Ecto neural progenitor cell (in vitro differentiated cells): ENCODE data around the gene MPND.
"Not testable (repeated sequence)": the region's sequence is repeated elsewhere in the genome, so short reads cannot be mapped to it uniquely, and the experiment has no call there.

Experiments used
- DNase-seq: peaks from one replicate; pipeline ENCODE4 v3.0.0-alpha.2; 2018; ENCODE audit warnings: low spot score

MPND gene

DNA sequence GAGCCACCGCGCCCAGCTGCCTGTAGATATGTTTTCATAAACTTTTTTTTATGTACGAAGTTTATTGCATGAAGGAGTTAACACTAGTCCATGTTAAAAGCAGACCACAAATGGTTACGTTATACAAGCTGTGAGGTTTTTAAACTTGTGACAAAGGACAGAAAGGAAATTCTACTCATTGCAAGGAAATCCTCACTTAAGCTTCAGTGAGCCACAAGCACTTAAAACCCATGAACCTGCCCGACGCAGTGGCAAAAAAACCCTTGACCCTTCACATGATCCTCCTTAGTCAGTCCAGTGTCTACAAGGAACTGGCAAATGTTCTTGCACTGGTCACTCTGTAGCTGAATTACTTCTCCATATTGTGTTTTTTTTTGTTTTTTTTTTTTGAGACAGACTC, 4.2 kb downstream of the MPND start:
- no peak for DNase-seq

DNA sequence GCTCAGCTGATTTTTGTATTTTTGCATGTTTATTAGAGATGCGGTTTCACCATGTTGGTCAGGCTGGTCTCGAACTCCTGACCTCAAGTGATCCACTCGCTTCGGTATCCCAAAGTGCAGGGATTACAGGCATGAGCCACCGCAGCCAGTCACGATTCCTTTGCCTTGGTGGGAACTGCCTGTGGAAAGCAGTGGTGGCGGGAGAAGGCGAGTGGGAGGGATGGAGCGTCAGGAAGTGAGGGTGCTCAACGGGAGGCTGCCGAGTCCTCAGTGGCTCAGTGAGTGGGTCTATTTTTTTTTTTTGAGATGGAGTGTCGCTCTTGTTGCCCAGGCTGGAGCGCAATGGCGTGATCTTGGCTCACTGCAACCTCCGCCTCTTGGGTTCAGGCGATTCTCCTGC, 5.9 kb downstream of the MPND start:
- DNase-seq = not testable (repeated sequence)

DNA sequence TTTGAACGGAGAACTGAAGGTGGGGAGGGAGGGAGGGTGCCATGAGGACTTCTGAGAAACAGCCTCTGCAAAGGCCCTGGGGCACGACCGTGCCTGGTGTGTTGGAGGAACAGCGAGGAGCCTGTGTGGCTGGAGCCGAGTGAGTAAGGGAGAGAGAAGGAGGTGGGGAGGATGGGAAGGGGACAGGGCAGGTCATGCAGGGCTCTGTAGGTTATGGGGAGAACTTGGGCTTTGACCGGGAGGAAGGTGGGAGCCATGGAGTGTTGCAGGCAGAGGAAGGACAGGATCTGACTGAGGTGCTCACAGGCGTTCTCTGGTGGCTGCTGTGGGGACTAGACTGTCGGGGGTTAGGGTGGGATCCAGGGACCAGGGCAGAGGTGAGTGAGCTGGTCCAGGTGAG, 6.7 kb downstream of the MPND start:
- no peak for DNase-seq

DNA sequence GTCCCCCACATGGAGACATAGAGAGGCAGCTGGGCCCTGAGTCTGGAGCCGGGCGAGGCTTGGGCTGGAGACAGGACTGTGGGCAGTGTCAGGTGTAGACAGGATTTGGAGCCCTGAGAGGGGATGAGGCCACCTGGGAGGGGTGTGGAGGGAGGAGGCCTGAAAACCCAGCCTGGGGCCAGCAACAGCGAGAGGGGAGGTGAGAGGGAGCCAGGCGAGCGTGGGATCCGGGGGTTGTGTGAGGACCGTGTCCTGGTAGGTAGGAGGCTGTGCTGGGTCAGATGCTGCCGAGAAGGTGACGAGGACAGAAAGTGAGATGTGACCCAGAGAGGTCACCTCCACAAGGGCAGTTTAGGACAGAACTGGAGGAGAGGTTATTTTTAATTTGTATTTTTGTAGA, 7.4 kb downstream of the MPND start:
- DNase-seq = no peak

DNA sequence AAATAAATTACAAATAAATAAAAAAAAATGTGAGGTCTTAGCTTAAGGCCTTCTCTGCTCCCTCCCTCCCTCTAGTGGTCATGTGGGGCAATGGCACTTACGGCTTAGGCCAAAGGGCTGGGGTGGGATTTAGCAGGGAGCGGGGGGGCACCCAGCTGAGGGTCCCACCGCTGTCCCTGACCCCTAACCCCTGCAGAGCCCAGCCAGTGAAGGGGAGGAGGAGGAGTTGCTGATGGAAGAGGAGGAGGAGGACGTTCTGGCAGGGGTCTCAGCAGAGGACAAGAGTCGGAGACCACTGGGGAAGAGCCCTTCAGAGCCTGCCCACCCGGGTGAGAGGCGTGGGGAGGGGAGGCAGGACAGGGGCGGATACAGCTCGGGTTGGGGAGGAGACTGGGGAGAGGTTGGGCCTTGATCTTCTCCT, 9.3 kb downstream of the MPND start:
- peak; percentile 76 for DNase-seq

DNA sequence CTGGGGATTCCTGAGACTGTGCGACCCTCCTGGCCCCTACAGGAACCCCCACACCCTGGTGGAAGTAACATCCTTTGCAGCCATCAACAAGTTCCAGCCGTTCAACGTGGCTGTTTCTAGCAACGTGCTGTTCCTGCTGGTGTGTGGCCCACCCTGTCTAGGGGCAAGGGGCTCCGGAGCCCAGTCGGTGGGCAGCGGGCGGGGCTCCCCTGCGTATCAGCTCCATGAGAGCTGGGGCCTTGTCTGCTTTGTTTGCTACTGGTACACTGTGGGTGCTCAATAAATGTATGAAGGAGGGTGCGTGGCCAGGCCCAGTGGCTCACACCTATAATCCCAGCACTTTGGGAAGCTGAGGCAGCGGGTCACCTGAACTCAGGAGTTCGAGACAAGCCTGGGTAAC, 10.9 kb downstream of the MPND start:
- DNase-seq = no peak

DNA sequence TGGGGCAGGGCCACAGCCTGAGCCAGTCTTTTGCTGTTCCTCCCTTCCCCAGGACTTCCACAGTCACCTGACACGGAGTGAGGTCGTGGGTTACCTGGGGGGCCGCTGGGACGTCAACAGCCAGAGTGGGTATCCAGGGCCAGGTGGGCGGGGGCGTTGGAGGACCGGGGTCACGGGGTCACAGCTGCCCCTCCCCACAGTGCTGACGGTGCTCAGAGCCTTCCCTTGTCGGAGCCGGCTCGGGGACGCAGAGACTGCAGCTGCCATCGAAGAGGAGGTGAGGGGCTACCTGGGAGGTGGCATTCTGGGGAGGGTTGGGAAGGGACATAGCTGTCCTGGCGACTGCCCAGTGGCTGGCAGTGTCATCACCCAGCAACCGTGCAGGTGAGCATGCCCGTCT, 11.5 kb downstream of the MPND start:
- no peak for DNase-seq

DNA sequence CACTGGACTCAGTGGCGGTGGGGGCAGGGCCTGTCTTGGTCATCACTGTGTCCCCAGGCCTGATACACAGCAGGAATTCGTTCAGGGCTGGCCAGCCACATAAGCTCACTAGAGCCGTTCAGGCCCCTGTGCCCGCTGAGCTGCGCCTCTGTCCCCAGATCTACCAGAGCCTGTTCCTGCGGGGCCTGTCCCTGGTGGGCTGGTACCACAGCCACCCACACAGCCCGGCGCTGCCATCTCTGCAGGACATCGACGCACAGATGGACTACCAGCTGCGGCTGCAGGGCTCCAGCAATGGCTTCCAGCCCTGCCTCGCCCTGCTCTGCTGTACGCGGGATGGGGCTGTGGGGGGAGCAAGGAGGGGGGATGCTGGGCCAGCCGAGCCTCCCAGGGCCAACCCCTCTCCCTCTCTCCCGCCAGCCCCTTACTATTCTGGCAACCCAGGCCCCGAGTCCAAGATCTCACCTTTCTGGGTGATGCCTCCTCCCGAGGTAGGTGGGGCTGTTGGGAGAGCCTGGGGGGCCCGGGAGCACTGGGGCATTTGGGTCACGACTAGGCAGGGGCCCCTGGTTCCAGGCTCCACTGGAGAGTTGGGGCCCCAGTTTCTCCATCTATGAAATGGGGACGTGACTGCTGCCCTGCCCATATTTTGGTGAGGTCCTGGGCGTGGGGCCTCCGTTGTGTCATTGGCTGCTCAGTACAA, 13.9 kb downstream of the MPND start:
- DNase-seq = no peak

DNA sequence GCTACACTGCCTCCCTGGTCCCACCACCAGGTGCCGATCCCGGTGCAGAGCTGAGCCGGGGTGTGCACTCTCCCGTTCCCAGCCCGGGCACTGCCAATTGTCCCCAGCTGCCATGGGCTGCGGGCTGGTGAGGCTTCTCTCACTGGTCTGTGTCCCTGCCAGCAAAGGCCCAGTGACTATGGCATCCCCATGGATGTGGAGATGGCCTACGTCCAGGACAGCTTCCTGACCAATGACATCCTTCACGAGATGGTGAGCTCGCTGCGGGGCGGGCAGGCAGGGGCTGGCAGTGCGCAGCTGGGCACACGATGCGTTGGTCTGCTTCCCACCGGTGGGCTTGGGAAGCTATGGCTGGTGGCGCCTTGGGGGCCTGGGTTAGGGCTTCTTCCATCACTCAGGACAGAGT, 14.6 kb downstream of the MPND start:
- DNase-seq = no peak

DNA sequence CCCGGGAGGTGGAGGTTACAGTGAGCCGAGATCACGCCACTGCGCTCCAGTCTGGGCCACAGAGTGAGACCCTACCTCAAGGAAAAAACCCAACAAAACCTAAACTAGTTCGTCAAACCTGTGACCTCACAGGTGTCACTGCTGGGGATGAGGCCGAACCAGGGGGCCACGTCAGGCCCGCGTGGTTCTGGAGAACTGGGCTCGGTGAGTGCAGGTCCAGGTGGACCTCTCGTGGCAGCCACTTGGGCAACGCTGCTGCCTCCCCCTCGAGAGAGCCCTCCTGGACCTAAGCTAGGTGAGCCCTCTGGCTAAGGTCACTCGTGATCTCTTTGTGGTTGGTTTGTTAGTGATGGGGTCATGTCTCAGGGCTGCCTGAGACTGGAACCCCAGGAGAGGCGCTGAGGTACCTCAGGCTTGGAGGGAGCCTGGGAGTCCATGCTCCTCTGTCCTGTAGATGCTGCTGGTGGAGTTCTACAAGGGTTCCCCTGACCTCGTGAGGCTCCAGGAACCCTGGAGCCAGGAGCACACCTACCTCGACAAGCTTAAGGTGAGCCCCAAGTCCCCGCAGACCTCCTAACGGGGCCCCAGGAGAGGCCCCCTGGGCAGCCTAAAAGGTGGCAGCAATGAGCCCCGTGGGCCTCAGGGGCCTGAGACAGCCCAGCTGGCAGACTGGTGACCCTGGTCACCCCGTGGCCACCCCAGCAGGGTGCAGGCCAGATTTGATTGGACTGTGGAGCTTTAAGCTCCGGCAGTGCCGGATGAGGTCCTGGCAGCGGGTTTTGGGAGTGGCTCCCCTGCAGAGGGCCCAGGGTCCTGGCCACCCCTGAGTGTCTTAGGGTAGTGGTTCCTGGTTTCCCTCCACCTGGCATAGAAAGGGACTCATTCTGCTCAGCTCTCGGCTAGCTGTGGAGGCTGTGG, 15.6 kb downstream of the MPND start:
- no peak for DNase-seq

DNA sequence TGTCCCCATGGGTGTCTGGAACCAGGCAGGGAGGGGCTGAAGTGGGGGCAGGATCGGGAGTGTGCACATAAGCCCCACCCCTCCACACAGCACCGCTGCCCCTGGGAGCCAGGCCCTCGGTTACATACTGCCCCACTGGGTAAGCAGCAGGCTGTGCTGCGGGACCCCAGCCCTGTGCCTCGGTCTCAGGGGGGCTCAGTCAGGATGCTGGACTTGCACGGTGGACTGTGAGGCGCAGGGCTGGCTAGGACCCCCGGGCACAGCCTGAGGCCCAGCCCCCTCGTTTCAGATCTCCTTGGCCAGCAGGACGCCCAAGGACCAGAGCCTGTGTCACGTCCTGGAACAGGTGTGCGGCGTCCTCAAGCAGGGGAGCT, 16.3 kb downstream of the MPND start:
- DNase-seq = no peak

DNA sequence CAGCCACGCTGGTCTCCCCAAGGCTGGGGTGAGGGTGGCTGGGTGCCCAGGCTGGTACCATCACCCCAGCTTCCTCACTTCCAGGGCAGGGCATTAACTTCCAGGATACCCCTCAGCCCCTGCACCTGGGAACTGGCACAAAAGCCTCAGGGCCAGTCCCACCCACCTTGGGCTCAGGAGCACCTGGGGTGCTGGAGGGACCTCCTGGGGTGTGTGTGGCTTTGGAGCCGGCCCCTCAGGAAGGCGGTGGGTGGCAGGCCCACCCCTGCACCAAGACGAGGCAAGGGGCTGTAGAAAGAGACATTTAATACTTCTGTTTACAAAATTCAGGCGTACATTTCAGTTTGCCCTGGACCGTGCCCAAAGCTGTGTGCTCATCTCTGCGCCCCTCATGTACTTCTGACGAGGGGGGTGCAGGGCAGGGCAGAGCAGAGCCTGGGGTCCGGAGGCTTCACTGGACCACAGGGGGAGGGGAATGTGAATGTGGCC, 16.8 kb downstream of the MPND start:
- no peak for DNase-seq

DNA sequence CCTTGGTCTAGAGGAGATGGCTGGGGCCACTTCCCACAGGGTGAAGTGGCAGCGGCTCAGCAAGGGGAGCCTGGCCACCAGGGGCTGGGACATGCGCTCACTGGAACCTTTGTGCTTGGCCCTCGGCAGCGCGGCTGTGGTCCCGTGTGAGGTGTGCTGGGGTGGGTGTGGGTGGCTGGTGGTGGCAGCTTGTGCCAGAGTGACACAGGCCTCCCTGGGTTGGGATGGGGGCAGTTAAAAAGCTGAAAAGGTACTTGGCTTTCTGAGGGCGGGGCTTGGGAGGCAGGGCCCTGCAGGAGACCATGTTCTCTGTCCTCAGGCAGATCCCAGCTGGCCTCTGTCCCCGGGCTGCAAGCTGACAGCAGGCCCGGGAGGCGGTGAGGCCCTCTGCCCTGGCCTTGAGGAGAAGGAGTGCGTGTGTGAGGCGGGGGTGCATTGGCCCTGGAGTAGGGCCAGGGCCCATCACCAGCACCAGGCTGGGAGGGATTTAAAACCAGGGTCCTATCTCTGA, 17.3 kb downstream of the MPND start:
- no peak for DNase-seq

DNA sequence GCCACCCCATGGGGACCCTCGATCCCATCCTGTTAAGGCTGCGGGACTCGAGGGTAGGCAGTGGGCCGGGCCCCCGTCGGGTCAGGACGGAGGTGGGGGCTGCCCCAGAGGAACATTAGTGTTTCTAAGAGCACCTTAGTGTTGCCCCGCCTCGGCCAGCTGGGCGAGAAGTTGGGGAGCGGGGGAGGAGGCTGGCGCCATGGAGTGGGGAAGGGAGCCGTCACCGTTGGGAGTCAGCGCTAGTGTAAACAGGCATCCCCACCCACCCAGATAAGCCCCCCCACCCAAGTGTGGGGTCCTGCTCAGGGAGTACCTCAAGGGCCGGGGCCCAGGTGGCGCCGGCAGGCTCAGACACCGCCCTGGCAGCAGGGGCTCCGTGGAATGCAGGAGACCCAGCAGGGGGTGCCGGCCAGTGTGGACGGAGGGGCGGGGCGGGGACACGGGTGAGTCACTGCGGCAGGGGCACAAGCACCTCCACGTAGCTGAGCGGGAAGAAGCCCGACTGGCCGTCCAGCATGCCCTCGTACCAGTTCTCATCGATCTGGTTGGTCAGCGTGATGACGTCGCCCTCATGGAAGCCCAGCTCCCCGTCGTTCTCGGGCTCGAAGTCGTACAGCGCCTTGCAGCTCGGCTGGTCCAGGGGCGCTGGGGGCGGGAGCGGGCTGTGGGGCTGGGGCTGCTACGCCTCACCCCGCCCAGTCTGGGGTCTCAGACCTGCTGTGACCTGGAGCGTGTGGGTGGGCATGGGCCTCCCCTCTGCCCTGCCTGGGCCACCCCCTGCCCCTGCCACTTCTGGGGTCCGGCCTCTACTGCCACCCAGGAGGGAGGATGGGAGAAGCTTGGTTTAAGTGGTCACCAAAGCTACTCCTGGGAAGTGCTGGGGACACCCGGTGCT, 18.0 kb downstream of the MPND start:
- no peak for DNase-seq

DNA sequence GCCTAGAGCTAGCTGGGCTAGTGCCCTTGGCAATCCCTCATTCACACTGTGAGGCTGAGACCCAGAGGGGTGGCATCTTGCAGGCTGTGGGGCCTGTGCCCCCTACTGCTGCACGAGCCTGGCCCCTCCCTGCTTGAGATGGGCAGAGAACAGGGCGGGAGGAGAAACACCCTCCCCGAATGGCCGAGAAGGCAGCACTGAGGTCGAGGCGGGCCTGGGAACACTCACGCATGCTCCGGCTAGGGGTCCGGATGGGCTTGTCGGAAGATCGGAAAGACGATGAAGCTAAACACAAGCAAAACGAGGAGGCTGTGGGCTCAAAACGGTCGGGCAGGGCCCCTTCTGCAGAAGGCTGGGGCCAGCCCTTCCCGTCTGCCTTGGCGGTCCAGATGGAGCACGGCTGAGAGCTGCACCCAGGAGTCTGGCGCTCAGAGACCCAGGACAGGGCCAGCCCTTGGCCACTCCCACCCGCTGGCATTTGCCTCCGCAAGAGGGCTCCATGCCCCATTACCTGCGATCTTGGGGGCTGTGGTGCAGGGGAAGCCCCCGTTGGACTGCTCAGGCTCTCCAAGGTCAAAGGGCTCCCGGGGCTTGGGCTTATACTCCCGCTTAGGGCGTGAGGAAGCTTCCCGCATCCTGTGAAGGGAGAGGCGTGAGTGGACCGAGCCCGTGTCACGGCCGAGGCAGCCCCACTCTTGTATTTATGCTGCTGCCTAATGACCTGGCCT, 18.9 kb downstream of the MPND start:
- DNase-seq = no peak

DNA sequence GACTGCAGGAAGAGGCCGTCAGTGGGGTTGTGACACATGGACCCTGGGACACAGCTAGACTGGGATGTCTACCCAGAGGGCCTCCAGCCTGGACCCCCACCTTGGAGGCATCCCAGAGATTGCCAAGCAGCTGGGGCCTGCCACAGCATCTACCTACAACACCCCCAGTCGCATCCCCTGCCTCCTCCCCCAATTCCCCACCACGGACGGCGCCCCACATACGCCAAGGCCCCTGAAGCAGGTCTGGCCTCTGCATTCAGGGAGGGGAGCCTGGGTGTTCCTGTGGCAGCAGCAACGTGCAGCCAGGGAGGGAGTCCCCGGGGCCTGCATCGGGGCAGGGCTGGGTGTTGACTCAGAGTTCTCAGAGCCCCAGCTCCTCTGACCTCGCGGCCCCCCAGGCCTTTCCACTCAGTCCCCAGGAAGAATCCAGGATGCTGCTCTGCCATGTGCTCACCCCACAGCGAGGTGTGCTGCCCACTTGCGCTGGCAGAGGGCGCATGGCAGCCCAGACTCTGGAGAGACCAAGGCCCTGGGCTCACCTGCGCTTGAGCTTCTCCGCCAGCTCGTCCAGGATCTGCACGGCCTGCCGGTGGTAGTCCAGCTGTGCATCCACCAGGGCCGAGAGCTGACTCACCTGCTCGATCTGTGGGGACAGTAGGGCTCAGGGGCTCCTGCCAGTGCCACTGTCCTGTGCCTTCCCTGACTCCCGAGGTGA, 19.6 kb downstream of the MPND start:
- DNase-seq = no peak

DNA sequence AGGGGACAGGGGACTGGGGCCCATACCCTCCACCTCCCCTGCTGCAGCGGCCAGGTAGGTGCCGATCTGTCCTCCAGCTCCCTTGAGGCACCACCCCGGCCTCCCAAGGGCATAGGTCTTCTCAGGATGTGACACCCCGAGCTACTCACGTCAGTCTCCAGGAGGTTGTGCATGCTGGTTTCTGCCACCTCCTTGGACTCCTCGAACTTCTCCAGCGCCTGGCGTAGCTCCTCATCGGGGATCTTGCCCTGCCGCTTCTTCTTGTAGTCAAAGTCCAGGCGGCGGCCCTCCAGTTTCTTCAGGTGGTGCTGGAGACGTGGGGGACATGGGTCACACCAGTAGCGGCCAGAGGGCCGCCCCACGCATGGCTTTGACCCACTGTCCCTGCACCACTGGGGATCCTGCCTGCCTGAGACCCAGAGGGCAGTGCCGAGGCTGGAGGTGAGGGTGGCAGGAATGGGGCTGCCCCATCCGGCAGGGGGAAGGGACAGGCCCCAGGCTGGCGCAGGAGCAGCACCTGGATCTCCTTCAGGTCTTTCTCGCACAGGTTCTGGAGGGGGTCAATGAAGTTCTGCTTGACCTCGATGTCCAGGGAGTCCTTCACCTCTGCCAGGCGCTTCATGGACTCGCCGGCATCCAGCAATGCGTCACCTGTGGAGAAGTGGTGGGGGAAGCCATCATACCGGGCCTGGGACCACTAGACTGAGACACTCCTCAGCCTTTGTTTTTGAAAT, 20.4 kb downstream of the MPND start:
- no peak for DNase-seq

DNA sequence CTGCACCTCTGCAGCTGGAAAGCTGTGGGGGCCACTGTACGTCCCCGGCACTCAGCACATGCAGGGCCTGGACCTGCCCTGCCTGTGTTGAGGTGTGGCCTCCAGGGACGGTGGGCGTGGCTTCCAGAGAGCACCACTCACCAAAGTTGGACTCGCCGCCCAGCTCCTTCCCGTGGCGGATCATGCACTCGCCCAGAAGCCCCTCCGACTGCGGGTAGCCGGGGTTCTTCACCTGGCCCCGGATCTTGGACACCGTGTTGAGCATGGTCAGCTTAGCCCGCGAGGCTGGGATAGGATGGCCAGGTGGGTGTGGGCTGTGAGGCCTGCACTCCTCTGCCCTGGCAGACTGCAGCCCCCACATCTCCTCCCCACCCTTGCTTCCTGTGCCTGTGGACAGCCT, 22.0 kb downstream of the MPND start:
- DNase-seq = no peak

DNA sequence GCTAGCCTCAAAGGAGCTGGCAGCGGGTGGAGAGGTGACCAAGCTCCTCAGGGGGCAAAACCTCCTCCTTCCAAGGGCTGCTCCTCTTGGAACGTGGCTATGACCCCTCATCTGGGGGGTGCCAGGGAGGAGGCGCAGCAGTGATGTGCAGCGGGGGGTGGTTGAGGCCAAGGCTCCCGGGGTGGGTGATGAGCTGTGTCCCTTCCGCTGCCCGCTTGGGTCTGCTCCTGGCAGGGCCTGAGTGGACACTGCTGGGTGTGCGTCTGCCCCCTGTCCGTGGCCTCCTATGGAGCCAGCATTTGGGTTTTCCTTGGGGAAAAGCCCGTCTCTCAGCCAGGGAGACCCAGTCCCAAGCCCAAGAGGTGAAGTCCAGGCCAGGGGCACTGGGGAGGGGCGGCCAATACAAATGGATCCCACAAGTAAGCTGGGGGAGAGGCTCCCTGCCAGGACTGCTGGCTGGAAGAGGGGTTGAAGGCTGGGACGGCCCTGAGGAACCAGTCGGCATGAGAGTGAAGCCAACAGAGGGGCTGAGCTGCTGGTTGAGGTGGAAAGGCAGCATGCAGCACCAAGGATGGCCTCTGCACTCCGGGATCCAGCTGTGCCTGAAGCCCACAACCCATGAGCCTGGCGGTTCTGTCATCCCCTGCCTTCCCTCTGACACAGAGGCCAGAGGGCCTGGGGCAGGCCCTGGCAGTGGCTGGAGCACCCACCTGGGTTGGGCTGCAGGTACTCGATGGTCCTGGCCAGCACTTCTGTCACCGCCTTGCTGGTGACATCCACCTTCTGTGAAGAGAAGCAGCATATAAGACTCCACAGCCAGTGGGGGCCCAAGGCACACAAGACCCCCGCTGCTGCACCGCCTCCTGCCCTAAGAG, 22.7 kb downstream of the MPND start:
- DNase-seq = no peak
